Measurements from ENCODE around the gene RB1.

RB1 gene

GRCh38 chr13:48429036-48429435, 125.5 kb downstream of the RB1 start:
- peaks cover 20% of the 10 kb centered on the region for H3K4me1 ChIP-seq (ENCODE audit: low read length)
- H3K27me3 ChIP-seq (ENCODE audit: low read depth, low read length): no peaks in the 10 kb centered on the region
- peaks cover 9% of the 10 kb centered on the region for H3K36me3 ChIP-seq (replicated peaks; ENCODE audit: low read depth, low read length)
- no peak overlapping the region for H3K9ac ChIP-seq (ENCODE audit: low read length)
- H3K79me2 ChIP-seq (ENCODE audit: low read length): no peaks in the 10 kb centered on the region; the same call in 1 of the 2 replicates
- no peak overlapping the region for H3K4me3 ChIP-seq (ENCODE audit: low read length)
- no peak overlapping the region for H3K4me2 ChIP-seq (ENCODE audit: low read length)
- no peak overlapping the region for H3K27ac ChIP-seq (ENCODE audit: low read length)
- TF ChIP-seq, protein P1, sequence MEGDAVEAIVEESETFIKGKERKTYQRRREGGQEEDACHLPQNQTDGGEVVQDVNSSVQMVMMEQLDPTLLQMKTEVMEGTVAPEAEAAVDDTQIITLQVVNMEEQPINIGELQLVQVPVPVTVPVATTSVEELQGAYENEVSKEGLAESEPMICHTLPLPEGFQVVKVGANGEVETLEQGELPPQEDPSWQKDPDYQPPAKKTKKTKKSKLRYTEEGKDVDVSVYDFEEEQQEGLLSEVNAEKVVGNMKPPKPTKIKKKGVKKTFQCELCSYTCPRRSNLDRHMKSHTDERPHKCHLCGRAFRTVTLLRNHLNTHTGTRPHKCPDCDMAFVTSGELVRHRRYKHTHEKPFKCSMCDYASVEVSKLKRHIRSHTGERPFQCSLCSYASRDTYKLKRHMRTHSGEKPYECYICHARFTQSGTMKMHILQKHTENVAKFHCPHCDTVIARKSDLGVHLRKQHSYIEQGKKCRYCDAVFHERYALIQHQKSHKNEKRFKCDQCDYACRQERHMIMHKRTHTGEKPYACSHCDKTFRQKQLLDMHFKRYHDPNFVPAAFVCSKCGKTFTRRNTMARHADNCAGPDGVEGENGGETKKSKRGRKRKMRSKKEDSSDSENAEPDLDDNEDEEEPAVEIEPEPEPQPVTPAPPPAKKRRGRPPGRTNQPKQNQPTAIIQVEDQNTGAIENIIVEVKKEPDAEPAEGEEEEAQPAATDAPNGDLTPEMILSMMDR (IDR thresholded peaks at IDR 0.05; ENCODE audit: low read depth, low read length): no peak
- no peak for TF ChIP-seq EZH2phosphoT487 (IDR thresholded peaks at IDR 0.05; ENCODE audit: low read depth)
- H2AFZ ChIP-seq (ENCODE audit: low read depth, low read length): no peak overlapping the region
- no peaks in the 10 kb centered on the region for H4K20me1 ChIP-seq (ENCODE audit: insufficient read depth, low read length)
- no peaks in the 10 kb centered on the region for H3K9me3 ChIP-seq (ENCODE audit: insufficient read depth, low read length)

- H3K27me3 ChIP-seq (ENCODE audit: low read depth, low read length): no peaks in the 10 kb centered on the region
- H2AFZ ChIP-seq (ENCODE audit: low read depth, low read length): no peak overlapping the region
- H3K27ac ChIP-seq (ENCODE audit: low read length): no peak overlapping the region
- H3K9me3 ChIP-seq (ENCODE audit: insufficient read depth, low read length): no peaks in the 10 kb centered on the region
- peaks cover 14% of the 10 kb centered on the region for H3K36me3 ChIP-seq (replicated peaks; ENCODE audit: low read depth, low read length)
- TF ChIP-seq, protein P1 (IDR thresholded peaks at IDR 0.05; ENCODE audit: low read depth, low read length): no peak
- no peak for TF ChIP-seq EZH2phosphoT487 (IDR thresholded peaks at IDR 0.05; ENCODE audit: low read depth)
- H3K9ac ChIP-seq (ENCODE audit: low read length): no peak overlapping the region
- peaks cover 20% of the 10 kb centered on the region for H3K4me1 ChIP-seq (ENCODE audit: low read length)
- H4K20me1 ChIP-seq (ENCODE audit: insufficient read depth, low read length): no peaks in the 10 kb centered on the region
- no peaks in the 10 kb centered on the region; the same call in 1 of the 2 replicates for H3K79me2 ChIP-seq (ENCODE audit: low read length)
- peak overlapping the region; percentile 25; the same call in 1 of the 2 replicates for H3K4me2 ChIP-seq (ENCODE audit: low read length)
- no peak overlapping the region for H3K4me3 ChIP-seq (ENCODE audit: low read length)
Observed at GRCh38 chr13:48429886-48430285, 126.3 kb downstream of the RB1 start.

GRCh38 chr13:48431431-48431830, 127.9 kb downstream of the RB1 start:
- H3K4me1 ChIP-seq (ENCODE audit: low read length): peaks cover 20% of the 10 kb centered on the region
- no peak overlapping the region for H2AFZ ChIP-seq (ENCODE audit: low read depth, low read length)
- H3K79me2 ChIP-seq (ENCODE audit: low read length): no peaks in the 10 kb centered on the region; the same call in 1 of the 2 replicates
- no peak overlapping the region for H3K9ac ChIP-seq (ENCODE audit: low read length)
- no peak overlapping the region for H3K4me3 ChIP-seq (ENCODE audit: low read length)
- H3K4me2 ChIP-seq (ENCODE audit: low read length): no peak overlapping the region
- no peaks in the 10 kb centered on the region for H3K9me3 ChIP-seq (ENCODE audit: insufficient read depth, low read length)
- no peak overlapping the region for H3K27ac ChIP-seq (ENCODE audit: low read length)
- H3K36me3 ChIP-seq (replicated peaks; ENCODE audit: low read depth, low read length): peaks cover 14% of the 10 kb centered on the region
- H3K27me3 ChIP-seq (ENCODE audit: low read depth, low read length): no peaks in the 10 kb centered on the region
- H4K20me1 ChIP-seq (ENCODE audit: insufficient read depth, low read length): no peaks in the 10 kb centered on the region
- no peak for TF ChIP-seq EZH2phosphoT487 (IDR thresholded peaks at IDR 0.05; ENCODE audit: low read depth)
- TF ChIP-seq, protein P1 (IDR thresholded peaks at IDR 0.05; ENCODE audit: low read depth, low read length): no peak

DNA sequence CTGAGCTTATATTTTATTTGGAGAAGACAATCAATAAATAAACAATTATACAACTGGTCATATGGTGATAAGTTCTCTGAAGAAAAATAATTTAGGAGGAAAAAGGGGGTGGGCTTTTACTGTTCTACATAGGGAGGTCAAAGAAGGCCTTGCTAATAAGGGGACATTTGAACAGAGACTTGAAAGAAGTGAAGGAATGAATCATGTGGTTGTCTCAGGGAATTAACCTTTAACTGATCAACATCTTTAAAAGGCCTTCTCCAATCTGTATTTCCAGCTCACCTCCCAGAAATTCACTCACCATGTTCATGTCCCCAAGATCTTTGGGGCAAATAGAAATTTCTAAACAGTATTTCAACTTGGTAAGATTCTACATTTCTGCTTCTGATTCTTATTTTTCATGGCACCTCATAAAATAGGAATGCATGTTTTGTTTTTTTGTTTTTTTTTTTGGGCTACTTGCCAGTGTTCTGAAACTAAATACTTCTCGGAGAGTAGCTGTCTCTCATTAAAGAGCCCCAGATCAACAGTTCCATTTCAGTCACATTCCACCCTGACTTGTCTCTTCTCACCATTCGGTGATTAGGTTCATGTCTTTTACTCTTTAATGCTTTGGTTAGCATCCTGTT, 128.6 kb downstream of the RB1 start:
- Histone ChIP-seq H3K79me2 (ENCODE audit: low read length) (no peaks in the 10 kb centered on the region; the same call in 1 of the 2 replicates), H3K9me3 (ENCODE audit: insufficient read depth, low read length) (no peaks in the 10 kb centered on the region), H3K4me3 (ENCODE audit: low read length) (no peak overlapping the region), H3K4me2 (ENCODE audit: low read length) (no peak overlapping the region), H3K27ac (ENCODE audit: low read length) (no peak overlapping the region), H4K20me1 (ENCODE audit: insufficient read depth, low read length) (no peaks in the 10 kb centered on the region), H3K36me3 (replicated peaks; ENCODE audit: low read depth, low read length) (peaks cover 10% of the 10 kb centered on the region), H3K9ac (ENCODE audit: low read length) (no peak overlapping the region), H3K27me3 (ENCODE audit: low read depth, low read length) (no peaks in the 10 kb centered on the region), H2AFZ (ENCODE audit: low read depth, low read length) (no peak overlapping the region), H3K4me1 (ENCODE audit: low read length) (peaks cover 20% of the 10 kb centered on the region)
- TF ChIP-seq, protein P1 (IDR thresholded peaks at IDR 0.05; ENCODE audit: low read depth, low read length): no peak
- no peak for TF ChIP-seq EZH2phosphoT487 (IDR thresholded peaks at IDR 0.05; ENCODE audit: low read depth)
